H9 (cell line): ENCODE measurements around the gene APOA1. TPM values are rescaled to one million over a fixed set of nuclear protein-coding genes. Genes with fewer than 3 reads are reported as not detected.

ENCODE experiments used
- DNase-seq: peaks from one replicate; pipeline ENCODE4 v3.0.0-alpha.2; 2017
- H2AFZ ChIP-seq: one replicate; pipeline ENCODE4 v1.6.1; 2013; ENCODE audit warnings: mild to moderate bottlenecking, low read length, control low read depth, moderate library complexity
- H2AK5ac ChIP-seq: 2 replicates; pipeline ENCODE4 v1.6.1; 2013; ENCODE audit warnings: low read length, control low read depth, mixed read lengths; ENCODE audit not compliant: insufficient read length
- H2BK120ac ChIP-seq: one replicate; pipeline ENCODE4 v1.6.1; 2013; ENCODE audit warnings: low read depth, mild to moderate bottlenecking, low read length, control low read depth, inconsistent platforms; ENCODE audit not compliant: poor library complexity, severe bottlenecking
- H2BK12ac ChIP-seq: 2 replicates; pipeline ENCODE4 v1.6.1; 2013; ENCODE audit warnings: low read length, control low read depth, mixed read lengths, low read depth; ENCODE audit not compliant: insufficient read length
- H2BK15ac ChIP-seq: 2 replicates; pipeline ENCODE4 v1.6.1; 2013; ENCODE audit warnings: low read depth, low read length, control low read depth
- H2BK20ac ChIP-seq: one replicate; pipeline ENCODE4 v1.6.1; 2013; ENCODE audit warnings: low read depth, mild to moderate bottlenecking, low read length, control low read depth, inconsistent platforms; ENCODE audit not compliant: poor library complexity, severe bottlenecking
- H2BK5ac ChIP-seq: 2 replicates; pipeline ENCODE4 v1.6.1; 2013; ENCODE audit warnings: low read length, control low read depth, mixed read lengths; ENCODE audit not compliant: insufficient read length
- H3K14ac ChIP-seq: 2 replicates; pipeline ENCODE4 v1.6.1; 2013; ENCODE audit warnings: low read length, control low read depth; ENCODE audit not compliant: insufficient read depth
- H3K18ac ChIP-seq: 2 replicates; pipeline ENCODE4 v1.6.1; 2013; ENCODE audit warnings: low read depth, mild to moderate bottlenecking, mixed read lengths, low read length, control low read depth; ENCODE audit not compliant: insufficient read length
- H3K23ac ChIP-seq: 2 replicates; pipeline ENCODE4 v1.6.1; 2013; ENCODE audit warnings: low read length, control low read depth, mixed read lengths, low read depth; ENCODE audit not compliant: insufficient read length
- H3K23me2 ChIP-seq: 2 replicates; pipeline ENCODE4 v1.6.1; 2013; ENCODE audit warnings: low read depth, mild to moderate bottlenecking, mixed read lengths, low read length, control low read depth; ENCODE audit not compliant: insufficient read length, poor library complexity, severe bottlenecking
- H3K27ac ChIP-seq: 2 replicates; pipeline ENCODE4 v1.5.1; 2013; ENCODE audit warnings: low read length, control low read depth, mixed read lengths, low read depth; ENCODE audit not compliant: insufficient read length
- H3K27me3 ChIP-seq: 2 replicates; pipeline ENCODE4 v1.6.1; 2013; ENCODE audit warnings: low read length, control low read depth, inconsistent platforms; ENCODE audit not compliant: insufficient read depth
- H3K4ac ChIP-seq: 2 replicates; pipeline ENCODE4 v1.6.1; 2013; ENCODE audit warnings: low read depth, mild to moderate bottlenecking, control low read depth, inconsistent platforms, low read length, moderate library complexity
- H3K4me1 ChIP-seq: 2 replicates; pipeline ENCODE4 v1.6.1; 2013; ENCODE audit warnings: low read length, control low read depth, inconsistent platforms; ENCODE audit not compliant: insufficient read depth
- H3K4me2 ChIP-seq: 2 replicates; pipeline ENCODE4 v1.6.1; 2013; ENCODE audit warnings: low read length, control low read depth, mixed read lengths; ENCODE audit not compliant: insufficient read length, insufficient read depth
- H3K56ac ChIP-seq: 2 replicates; pipeline ENCODE4 v1.6.1; 2013; ENCODE audit warnings: low read depth, mild to moderate bottlenecking, mixed read lengths, low read length, control low read depth; ENCODE audit not compliant: insufficient read length
- H3K79me1 ChIP-seq: 2 replicates; pipeline ENCODE4 v1.6.1; 2013; ENCODE audit warnings: low read depth, mild to moderate bottlenecking, moderate library complexity, low read length, control low read depth, inconsistent platforms; ENCODE audit not compliant: insufficient read depth, poor library complexity, severe bottlenecking
- H3K79me2 ChIP-seq: 2 replicates; pipeline ENCODE4 v1.6.1; 2013; ENCODE audit warnings: low read length, control low read depth, inconsistent platforms; ENCODE audit not compliant: insufficient read depth
- H3K9ac ChIP-seq: 2 replicates; pipeline ENCODE4 v1.6.1; 2013; ENCODE audit warnings: low read length, control low read depth, mixed read lengths; ENCODE audit not compliant: insufficient read length; ENCODE audit errors: extremely low read depth
- H3K9me3 ChIP-seq: one replicate; pipeline ENCODE4 v1.6.1; 2013; ENCODE audit warnings: low read depth, low read length, inconsistent platforms; ENCODE audit not compliant: control insufficient read depth
- H3T11ph ChIP-seq: one replicate; pipeline ENCODE4 v1.6.1; 2013; ENCODE audit warnings: mild to moderate bottlenecking, low read length, control low read depth, inconsistent platforms
- H4K20me1 ChIP-seq: one replicate; pipeline ENCODE4 v1.6.1; 2013; ENCODE audit not compliant: control insufficient read depth, insufficient read length, insufficient read depth
- H4K5ac ChIP-seq: 2 replicates; pipeline ENCODE4 v1.6.1; 2013; ENCODE audit warnings: low read depth, mild to moderate bottlenecking, mixed read lengths, low read length, control low read depth; ENCODE audit not compliant: insufficient read length
- H4K8ac ChIP-seq: replicated peaks from 2 replicates; pipeline ENCODE4 v1.6.1; 2013; ENCODE audit warnings: low read length, control low read depth, mixed read lengths, low read depth; ENCODE audit not compliant: insufficient read length
- H4K91ac ChIP-seq: 2 replicates; pipeline ENCODE4 v1.6.1; 2013; ENCODE audit warnings: low read depth, mild to moderate bottlenecking, moderate library complexity, mixed read lengths, low read length, control low read depth; ENCODE audit not compliant: insufficient read length
- H3K27ac Mint-ChIP-seq, 3 experiments: 2 replicates in 2 of 3; 3 replicates in 1 of 3; pipeline ENCODE4 v1.8.0; 2020 to 2021; ENCODE audit warnings: mixed read lengths in 3 of 3, mild to moderate bottlenecking in 1 of 3, moderate library complexity in 1 of 3
- H3K27me3 Mint-ChIP-seq: 2 replicates; pipeline ENCODE4 v1.8.0; 2021; ENCODE audit warnings: low read depth, mild to moderate bottlenecking, moderate library complexity, mixed read lengths
- H3K36me3 Mint-ChIP-seq, 3 experiments: 2 replicates in 2 of 3; 3 replicates in 1 of 3; pipeline ENCODE4 v1.8.0; 2020 to 2021; ENCODE audit warnings: low read depth in 3 of 3, mixed read lengths in 3 of 3; ENCODE audit not compliant: insufficient read depth in 1 of 3
- H3K4me1 Mint-ChIP-seq, 2 experiments: 2 replicates each; pipeline ENCODE4 v1.8.0; 2020; ENCODE audit warnings: mixed read lengths in 2 of 2
- H3K4me3 Mint-ChIP-seq, 2 experiments: 2 replicates in 1 of 2; 3 replicates in 1 of 2; pipeline ENCODE4 v1.8.0; 2020 to 2021; ENCODE audit warnings: mild to moderate bottlenecking in 2 of 2, mixed read lengths in 2 of 2, moderate library complexity in 1 of 2
- H3K9me3 Mint-ChIP-seq, 2 experiments: 2 replicates in 1 of 2; 3 replicates in 1 of 2; pipeline ENCODE4 v1.8.0; 2020; ENCODE audit warnings: mild to moderate bottlenecking in 2 of 2, mixed read lengths in 2 of 2, moderate library complexity in 1 of 2
- CTCF ChIP-seq: fragments of 200-600 bp; sonication (generic); conservative IDR thresholded peaks from 3 replicates; pipeline ENCODE4 v1.8.0; 2021; ENCODE audit warnings: antibody characterized with exemption, mild to moderate bottlenecking
- WGBS: extraction: QIAGEN DNeasy Blood & Tissue Kit; methylation state at CpG from one replicate; pipeline ENCODE4 v1.1.7; 2013; ENCODE audit warnings: missing lambda C conversion rate, low lambda C conversion rate, mixed read lengths; ENCODE audit not compliant: insufficient read length; ENCODE audit errors: extremely low coverage; 5-methylcytosine and 5-hydroxymethylcytosine counted together
- total RNA-seq: library from RNA; stranded (reverse); gene quantifications from 2 replicates; pipeline ENCODE4 v1.2.1, GENCODE V29; 2021

The APOA1 gene
- total RNA-seq, 1 experiment from 2014 or later: 0.68 TPM

GRCh38 chr11:116860303-116860702, 22.9 kb upstream of the APOA1 start:
- H3K9me3 Mint-ChIP-seq: no peaks in the 10 kb centered on the region
- Histone ChIP-seq H3K9me3 (no peaks in the 10 kb centered on the region), H2BK5ac (no peak overlapping the region), H2BK120ac (no peak overlapping the region), H4K91ac (no peak overlapping the region), H2AK5ac (no peak overlapping the region), H3K27ac (no peak overlapping the region), H3T11ph (no peak overlapping the region), H2BK12ac (no peak overlapping the region), H3K27me3 (no peaks in the 10 kb centered on the region), H3K4me2 (no peak overlapping the region), H2BK20ac (no peak overlapping the region), H3K79me1 (no peaks in the 10 kb centered on the region), H2BK15ac (no peak overlapping the region), H3K79me2 (no peaks in the 10 kb centered on the region), H3K18ac (no peak overlapping the region), H3K9ac (no peak overlapping the region), H3K56ac (no peak overlapping the region), H3K14ac (no peak overlapping the region), H4K5ac (no peak overlapping the region), H4K8ac (no peak overlapping the region), H4K20me1 (no peaks in the 10 kb centered on the region), H3K4ac (no peak overlapping the region), H2AFZ (no peak overlapping the region), H3K23ac (no peak overlapping the region), H3K4me1 (no peaks in the 10 kb centered on the region), H3K23me2 (no peaks in the 10 kb centered on the region)
- no peaks in the 10 kb centered on the region for H3K4me1 Mint-ChIP-seq
- no peak for TF ChIP-seq CTCF
- H3K27ac Mint-ChIP-seq: no peak overlapping the region; a peak in 1 of 7 replicates
- DNase-seq: no peak
- no peaks in the 10 kb centered on the region for H3K27me3 Mint-ChIP-seq
- WGBS: no CpG with 5 or more reads among the region's 6 CpGs
- peaks cover 18 to 72% (median 67%) of the 10 kb centered on the region in 3 experiments for H3K36me3 Mint-ChIP-seq
- no peak overlapping the region for H3K4me3 Mint-ChIP-seq
